Measurements from ENCODE around the gene GOPC.

The GOPC gene

GRCh38 chr6:117595099-117595923 is 7.0 kb downstream of the GOPC start:
- no peak for DNase-seq (ENCODE audit: low read depth)

- no peak for DNase-seq (ENCODE audit: low read depth)
Observed at GRCh38 chr6:117592983-117593759, 9.1 kb downstream of the GOPC start.

- DNase-seq (ENCODE audit: low read depth) = no peak
Observed at GRCh38 chr6:117591405-117591804, 10.9 kb downstream of the GOPC start.

DNA sequence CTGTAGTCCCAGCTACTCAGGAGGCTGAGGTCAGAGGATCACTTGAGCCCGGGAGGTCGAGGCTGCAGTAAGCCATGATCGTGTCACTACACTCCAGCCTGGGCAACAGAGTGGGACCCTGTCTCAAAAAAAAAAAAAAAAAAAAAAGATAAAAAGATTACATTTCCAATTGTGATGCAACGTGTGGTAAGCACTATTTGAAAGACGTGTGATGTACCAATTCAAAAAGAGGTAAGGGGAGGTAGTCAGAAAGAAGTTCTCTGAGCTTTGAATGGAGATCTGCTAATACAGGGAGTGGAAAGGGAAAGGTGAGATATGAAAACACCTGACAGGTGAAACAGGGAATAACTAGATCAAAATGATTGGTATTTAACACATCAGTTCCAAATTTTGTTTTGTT is 11.9 kb downstream of the GOPC start:
- no peak for DNase-seq (ENCODE audit: low read depth)

GRCh38 chr6:117585647-117586046 is 16.7 kb downstream of the GOPC start:
- DNase-seq (ENCODE audit: low read depth) = no peak

DNA sequence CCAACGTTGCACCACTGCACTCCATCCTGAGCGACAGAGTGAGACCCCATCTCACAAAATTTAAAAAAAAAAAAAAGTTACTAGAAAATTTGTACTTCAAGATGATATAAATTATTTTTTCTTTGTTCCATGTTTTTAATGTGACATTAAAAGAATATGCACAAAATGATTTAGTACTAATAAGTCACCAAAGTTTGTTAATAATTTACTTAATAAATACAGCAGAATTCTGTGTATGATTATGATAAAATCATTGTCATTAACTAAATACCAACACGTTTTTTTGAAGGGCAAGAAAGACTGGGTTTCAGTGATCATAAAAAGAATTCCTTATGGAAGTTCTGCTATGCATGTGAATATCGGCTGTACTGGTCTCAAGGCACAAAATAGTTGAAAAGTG is 28.1 kb downstream of the GOPC start:
- DNase-seq (ENCODE audit: low read depth) = no peak

DNA sequence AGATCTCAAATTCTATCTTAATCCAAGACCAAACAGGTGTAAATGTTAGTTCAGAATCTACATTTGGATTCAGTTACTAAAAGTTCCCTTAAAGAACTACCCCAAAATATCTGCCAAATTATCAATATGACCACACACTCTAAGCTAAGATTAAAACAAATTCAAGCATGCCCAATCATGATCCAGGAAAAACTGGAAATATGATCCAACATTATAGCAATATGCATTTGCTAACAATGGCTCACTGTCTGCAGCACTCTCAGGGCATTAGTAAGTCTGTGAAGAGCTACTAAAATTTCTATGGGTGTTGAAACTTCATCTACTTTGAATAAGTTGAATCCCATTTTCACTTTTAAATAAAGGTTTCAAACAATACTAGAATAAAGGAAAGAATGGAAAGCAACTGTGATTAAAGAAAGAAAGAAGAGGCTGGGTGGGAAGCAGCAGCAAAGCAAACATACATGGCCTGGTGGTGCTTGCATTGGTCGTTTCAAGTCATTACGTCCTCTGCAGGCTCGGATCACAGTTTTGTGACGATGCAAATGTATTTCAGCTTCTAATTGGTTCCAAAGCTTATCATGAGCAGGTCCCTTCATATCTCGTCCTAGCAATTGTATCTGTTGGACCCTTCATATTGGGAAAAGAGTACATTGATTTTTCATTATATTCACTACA is 29.2 kb downstream of the GOPC start:
- DNase-seq (ENCODE audit: low read depth) = no peak

DNA sequence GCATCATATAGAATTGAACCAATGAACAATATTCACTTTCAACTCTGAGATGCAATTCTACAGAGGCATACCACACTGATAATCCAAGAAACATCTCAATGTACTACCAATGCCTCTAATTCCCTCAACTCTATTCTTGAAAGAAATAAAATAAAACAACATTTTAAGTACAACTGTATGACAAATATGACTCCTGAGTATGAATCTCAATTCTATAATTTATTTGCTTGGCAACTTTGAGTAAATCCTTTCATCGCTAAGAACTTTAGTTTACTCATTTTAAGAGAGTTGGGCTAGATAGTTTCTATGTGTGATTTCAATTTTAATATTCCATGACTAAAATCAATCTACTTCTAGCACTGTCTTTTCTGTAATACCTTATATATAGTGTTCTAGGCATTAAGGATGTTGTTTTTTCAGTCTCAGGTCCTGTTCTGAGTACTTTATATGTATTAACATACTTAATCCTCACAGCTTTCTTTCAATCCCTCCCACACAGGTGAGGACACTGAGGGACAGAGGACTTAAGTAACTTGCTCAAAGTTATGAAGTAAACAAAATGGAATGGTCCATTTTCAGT is 33.4 kb downstream of the GOPC start:
- no peak for DNase-seq (ENCODE audit: low read depth)

GRCh38 chr6:117568247-117568646 is 34.1 kb downstream of the GOPC start:
- DNase-seq (ENCODE audit: low read depth) = no peak

GRCh38 chr6:117564681-117565080 is 37.6 kb downstream of the GOPC start:
- DNase-seq (ENCODE audit: low read depth) = no peak

- no peak for DNase-seq (ENCODE audit: low read depth)
Observed at GRCh38 chr6:117561128-117561527, 41.2 kb downstream of the GOPC start.

DNA sequence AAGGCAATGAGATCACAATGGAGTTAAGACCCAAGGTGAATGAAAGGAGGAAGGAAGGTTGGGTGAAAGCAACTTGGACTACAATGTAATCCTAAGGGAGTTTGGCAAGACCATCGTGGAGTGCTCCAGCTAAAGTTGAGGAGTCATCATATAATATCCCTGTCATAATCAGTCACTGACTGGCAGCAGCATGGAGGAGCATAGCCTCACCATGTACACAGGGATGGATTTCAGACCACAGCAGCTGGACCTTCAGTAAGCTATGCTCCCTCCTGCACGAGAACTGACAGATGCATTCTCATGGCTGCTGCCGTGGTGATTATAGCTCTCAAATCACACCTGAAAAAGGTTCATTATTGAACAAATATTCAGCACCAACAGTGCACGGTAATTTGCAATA is 43.0 kb downstream of the GOPC start:
- DNase-seq (ENCODE audit: low read depth) = no peak

GRCh38 chr6:117558818-117559217 is 43.5 kb downstream of the GOPC start:
- DNase-seq (ENCODE audit: low read depth) = no peak

- DNase-seq (ENCODE audit: low read depth) = no peak
Observed at GRCh38 chr6:117557951-117558350, 44.4 kb downstream of the GOPC start.

DNA sequence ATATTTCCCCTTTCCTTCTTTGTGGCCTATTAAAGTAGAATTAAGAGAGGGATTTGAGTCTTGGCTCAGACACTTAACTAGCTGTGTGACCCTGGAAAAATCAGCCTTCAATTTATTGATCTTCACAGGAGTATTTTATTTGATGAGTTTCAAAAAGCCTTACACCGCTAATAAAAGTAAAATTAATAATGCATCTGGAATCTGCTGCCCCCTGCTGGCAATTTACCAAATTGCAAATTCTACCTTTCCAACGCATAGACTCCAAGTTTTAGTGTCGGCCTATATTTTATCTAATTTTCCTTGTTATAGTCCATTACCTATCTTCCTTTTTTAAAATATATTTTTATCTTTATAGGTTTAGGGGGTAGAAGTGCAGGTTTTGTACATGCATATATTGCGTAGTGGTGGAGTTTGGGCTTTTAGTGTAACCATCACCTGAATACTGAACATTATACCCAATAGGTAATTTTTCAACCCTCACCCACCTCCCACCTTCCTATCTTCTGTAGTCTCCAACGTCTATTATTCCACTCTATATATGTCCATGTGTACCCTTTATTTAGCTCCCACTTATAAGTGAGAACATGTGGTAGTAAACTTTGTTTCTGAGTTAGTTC is 46.3 kb downstream of the GOPC start:
- no peak for DNase-seq (ENCODE audit: low read depth)

- no peak for DNase-seq (ENCODE audit: low read depth)
Observed at GRCh38 chr6:117555262-117555849, 47.0 kb downstream of the GOPC start.

DNA sequence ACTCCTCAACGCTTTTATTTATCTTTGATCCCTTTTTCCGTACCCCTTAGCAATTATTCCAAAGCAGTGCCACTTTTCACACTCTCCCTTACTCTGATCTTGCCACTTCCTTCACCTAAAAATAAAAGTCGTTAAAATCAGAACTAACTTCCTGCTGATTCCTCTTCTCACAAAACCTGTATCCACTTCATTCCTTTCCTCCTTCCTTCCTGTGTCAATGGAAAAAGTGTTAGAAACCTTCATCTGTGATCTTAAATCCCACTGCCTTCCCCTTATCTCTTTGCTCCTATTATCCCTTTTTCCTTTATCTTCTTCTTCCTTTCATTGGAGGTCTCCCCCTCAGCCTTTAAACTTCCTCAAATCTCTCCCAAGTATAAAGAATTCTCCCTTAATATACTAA is 49.2 kb downstream of the GOPC start:
- no peak for DNase-seq (ENCODE audit: low read depth)

DNA sequence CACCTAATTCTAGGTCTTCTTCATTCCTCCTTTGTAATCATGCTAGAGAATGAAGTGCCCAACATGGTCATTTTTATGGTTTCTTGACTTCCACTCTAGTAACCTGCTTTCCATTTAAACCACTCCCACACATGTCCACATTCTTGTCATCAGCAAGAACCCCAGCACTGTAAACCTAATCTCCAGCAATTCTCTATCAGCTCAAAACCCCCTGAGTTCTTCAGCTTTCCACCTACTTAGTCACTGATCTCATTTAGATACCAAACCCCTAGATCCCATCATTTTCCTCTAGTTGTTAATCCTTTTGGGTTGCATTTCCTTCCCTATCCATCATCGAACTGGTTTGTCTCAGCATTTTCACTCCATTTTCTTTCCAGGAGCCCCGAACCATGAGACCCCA is 49.7 kb downstream of the GOPC start:
- DNase-seq (ENCODE audit: low read depth) = no peak

GRCh38 chr6:117550618-117551242 is 51.6 kb downstream of the GOPC start:
- no peak for DNase-seq (ENCODE audit: low read depth)

DNA sequence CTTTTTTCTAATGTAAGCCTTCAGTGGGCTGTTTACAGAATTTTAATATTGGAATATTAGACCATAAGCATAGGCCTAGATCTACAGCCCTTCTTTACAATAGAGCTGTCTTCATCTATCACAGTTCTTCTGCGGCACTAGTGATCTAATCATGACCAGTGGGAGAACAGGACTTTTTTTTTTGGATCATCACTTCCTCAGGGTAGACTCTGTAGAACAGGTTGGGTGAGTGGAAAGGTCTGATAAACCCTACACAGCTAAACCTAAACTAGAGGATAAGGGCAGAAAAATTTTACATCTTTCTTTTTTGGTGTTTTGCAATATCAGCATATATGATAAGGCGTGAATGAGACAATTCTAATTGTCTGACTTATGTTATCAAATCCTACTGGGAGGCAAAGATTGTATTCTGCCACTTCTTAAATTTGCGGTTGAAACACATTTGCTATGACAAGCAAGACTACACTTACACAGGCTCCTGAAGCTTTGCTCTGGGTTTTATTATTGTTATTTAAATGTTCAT is 52.2 kb downstream of the GOPC start:
- no peak for DNase-seq (ENCODE audit: low read depth)

DNA sequence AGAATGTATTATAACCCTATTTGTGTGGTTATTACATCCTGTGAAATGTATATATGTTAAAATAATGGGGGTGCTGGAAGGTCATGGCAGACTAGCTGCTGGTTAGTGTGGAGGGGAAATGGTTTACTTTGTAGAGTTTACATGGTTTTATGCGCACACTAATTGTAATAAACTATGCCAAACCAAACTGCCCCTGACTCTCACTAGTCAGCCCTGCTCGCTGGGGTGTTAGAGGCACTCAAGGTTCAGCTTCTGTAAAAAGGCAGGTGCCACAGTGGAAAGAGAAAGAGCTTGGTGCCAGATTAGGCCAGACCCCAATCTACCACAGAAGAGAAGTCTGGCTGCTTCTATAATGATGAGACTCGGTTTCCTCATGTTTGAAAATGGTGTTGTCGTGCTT is 52.7 kb downstream of the GOPC start:
- no peak for DNase-seq (ENCODE audit: low read depth)
